GM12878 (cell line): Measurements from ENCODE around the gene TRMT10C. TPM values are rescaled to one million over a fixed set of nuclear protein-coding genes. Genes with fewer than 3 reads are reported as not detected.
A peak's percentile ranks its signal among the peaks of the same experiment; 100 is the strongest.

ENCODE experiments used
- ATAC-seq: fragments of 200-7000 bp; cut with Tn5 transposase; 3 replicates; pipeline ENCODE4 v1.9.1; 2020; ENCODE audit warnings: mild to moderate bottlenecking, moderate library complexity
- BruUV-seq: library from RNA; stranded (reverse); fragments of 400-500 nt; replicated peaks from 2 replicates; lab custom pipeline; 2021; lab: Mats Ljungman, UMichigan
- CTCF ChIA-PET: fragments of 300-600 bp; sonication (Branson Sonifier 250); formaldehyde crosslinking; extraction: SDS; loops from one replicate; lab custom pipeline; 2021; ENCODE audit warnings: inconsistent platforms; lab: Yijun Ruan, JAX
- POLR2A ChIA-PET: fragments of 350-600 bp; formaldehyde crosslinking; extraction: SDS; loops from one replicate; lab custom pipeline; 2021; ENCODE audit warnings: inconsistent platforms; lab: Charles Lee
- RAD21 ChIA-PET: fragments of 300-600 bp; sonication (Branson Sonifier 250); formaldehyde crosslinking; loops from one replicate; lab custom pipeline; 2023; ENCODE audit warnings: antibody characterized with exemption; ENCODE audit not compliant: unreplicated experiment; lab: Charles Lee
- SMC1A ChIA-PET: fragments of 300-600 bp; sonication (Branson Sonifier 250); formaldehyde crosslinking; loops from one replicate; lab custom pipeline; 2023; ENCODE audit not compliant: unreplicated experiment, uncharacterized antibody; lab: Charles Lee
- DNase-seq: peaks from one replicate; pipeline ENCODE4 v3.0.0-alpha.2; 2011; ENCODE audit warnings: low read depth, low spot score
- FAIRE-seq: peaks from 3 replicates; lab custom pipeline; 2011; peaks lifted over from hg19 to GRCh38; lab: Jason Lieb, UNC
- H2AFZ ChIP-seq: 2 replicates; pipeline ENCODE4 v1.6.0; 2011; ENCODE audit warnings: low read depth, low read length, control low read depth; ENCODE audit not compliant: control insufficient read depth
- H3K27ac ChIP-seq: 2 replicates; pipeline ENCODE4 v1.5.1; 2011; ENCODE audit warnings: control low read depth; ENCODE audit not compliant: control insufficient read depth, insufficient read depth
- H3K27me3 ChIP-seq, 2 experiments: replicated peaks in 1 of 2; 2 replicates each; pipeline versions ENCODE4 v1.6.0 to v1.6.1; 2011; ENCODE audit warnings: low read length in 1 of 2; ENCODE audit not compliant: control insufficient read depth in 2 of 2, insufficient read depth in 2 of 2
- H3K36me3 ChIP-seq, 2 experiments: 2 replicates each; pipeline ENCODE4 v1.5.1; 2011; ENCODE audit warnings: low read length in 1 of 2; ENCODE audit not compliant: control insufficient read depth in 2 of 2, insufficient read depth in 2 of 2
- H3K4me1 ChIP-seq: 2 replicates; pipeline ENCODE4 v1.6.1; 2011; ENCODE audit warnings: mild to moderate bottlenecking, low read length, moderate library complexity, mixed read lengths; ENCODE audit not compliant: control insufficient read depth, insufficient read depth
- H3K4me2 ChIP-seq: 2 replicates; pipeline ENCODE4 v1.6.0; 2011; ENCODE audit warnings: control low read depth; ENCODE audit not compliant: control insufficient read depth, insufficient read depth
- H3K4me3 ChIP-seq: fragments of 200-600 bp; sonication (generic); 2 replicates; pipeline ENCODE4 v1.5.1; 2016
- H3K79me2 ChIP-seq: 2 replicates; pipeline ENCODE4 v1.6.0; 2011; ENCODE audit warnings: low read length; ENCODE audit not compliant: control insufficient read depth, insufficient read depth
- H3K9ac ChIP-seq: 2 replicates; pipeline ENCODE4 v1.8.0; 2011; ENCODE audit warnings: low read length, control low read depth, mixed read lengths; ENCODE audit not compliant: control insufficient read depth, insufficient read depth
- H3K9me3 ChIP-seq: replicated peaks from 3 replicates; pipeline ENCODE4 v1.5.1; 2011; ENCODE audit warnings: mild to moderate bottlenecking, low read length; ENCODE audit not compliant: control insufficient read depth, insufficient read depth
- H4K20me1 ChIP-seq: 2 replicates; pipeline ENCODE4 v1.6.0; 2011; ENCODE audit not compliant: control insufficient read depth, insufficient read depth
- CBX3 ChIP-seq: fragments of 200-600 bp; sonication (generic); IDR thresholded peaks from 2 replicates; pipeline ENCODE4 v1.6.1; 2016; ENCODE audit warnings: low read depth, borderline replicate concordance
- LARP7 ChIP-seq: fragments of 450-650 bp; IDR thresholded peaks from 2 replicates; pipeline ENCODE4 v1.6.1; 2017; ENCODE audit warnings: mild to moderate bottlenecking
- MYC ChIP-seq: IDR thresholded peaks from 2 replicates; pipeline ENCODE4 v1.6.1; 2011; ENCODE audit warnings: mild to moderate bottlenecking, low read length, moderate library complexity, inconsistent platforms; ENCODE audit not compliant: insufficient read depth, insufficient replicate concordance, insufficient read length, severe bottlenecking
- NR2C2 ChIP-seq: IDR thresholded peaks from 2 replicates; pipeline ENCODE4 v1.6.1; 2011; ENCODE audit warnings: borderline replicate concordance, low read depth; ENCODE audit not compliant: control insufficient read depth, insufficient read length
- NR2F1 ChIP-seq: fragments of 450-650 bp; conservative IDR thresholded peaks from 2 replicates; pipeline ENCODE4 v1.6.1; 2017; ENCODE audit warnings: mild to moderate bottlenecking
- POLR2A ChIP-seq: IDR thresholded peaks from 2 replicates; pipeline ENCODE4 v1.6.1; 2011; ENCODE audit warnings: low read depth, mild to moderate bottlenecking, low read length
- POLR2AphosphoS5 ChIP-seq: IDR thresholded peaks from 2 replicates; pipeline ENCODE4 v1.6.1; 2011; ENCODE audit warnings: mild to moderate bottlenecking, low read length, inconsistent platforms
- RAD21 ChIP-seq: IDR thresholded peaks from 2 replicates; pipeline ENCODE4 v1.6.1; 2011; ENCODE audit warnings: mild to moderate bottlenecking, low read depth, low read length, moderate library complexity; ENCODE audit not compliant: insufficient read depth
- SMAD5 ChIP-seq: IDR thresholded peaks from 2 replicates; pipeline ENCODE4 v1.6.1; 2016; ENCODE audit warnings: antibody characterized with exemption, low read depth
- TAF1 ChIP-seq: IDR thresholded peaks from 2 replicates; pipeline ENCODE4 v1.6.1; 2011; ENCODE audit warnings: mild to moderate bottlenecking, low read depth, low read length, borderline replicate concordance
- WRNIP1 ChIP-seq: IDR thresholded peaks from 2 replicates; pipeline ENCODE4 v1.6.1; 2011; ENCODE audit warnings: low read depth, low read length, improper control_type of control experiment, borderline replicate concordance
- ZNF217 ChIP-seq: fragments of 450-650 bp; IDR thresholded peaks from 2 replicates; pipeline ENCODE4 v1.6.1; 2017; ENCODE audit warnings: antibody characterized with exemption, mild to moderate bottlenecking
- WGBS: methylation state at CpG from one replicate; pipeline ENCODE4 v1.1.6; 2016; ENCODE audit warnings: low lambda C conversion rate; ENCODE audit not compliant: insufficient replicate concordance, insufficient coverage; ENCODE audit errors: missing lambda C conversion rate; 5-methylcytosine and 5-hydroxymethylcytosine counted together
- in situ Hi-C: fragments of 300-500 bp; cut with MboI; formaldehyde crosslinking; loops from 9 replicates; pipeline ENCODE4 v1.14.3; 2018; ENCODE audit warnings: mixed read lengths
- intact Hi-C: fragments of 100-400 bp; cut with micrococcal nuclease; formaldehyde crosslinking; loops from one replicate; pipeline ENCODE4 v1.14.2; 2022; ENCODE audit not compliant: unreplicated experiment
- polyA plus RNA-seq, 11 experiments: library from polyadenylated mRNA; depleted of rRNA in 4 of 11; unstranded in 6 of 11; stranded (reverse) in 5 of 11; fragments of >200 nt; fragmentation: Nextera tagmentation in 4 of 11; fragmentation: Illumina TruSeq in 1 of 11; extraction: Ambion mirVana in 4 of 11; extraction: Trizol in 1 of 11; gene quantifications; 1 replicate in 1 of 11; 2 replicates in 10 of 11; pipeline versions ENCODE4 v1.2.1 to v1.2.3, GENCODE V29; 2011 to 2016; ENCODE audit warnings: inconsistent platforms in 2 of 11, missing spikeins in 2 of 11, low read depth in 1 of 11
- total RNA-seq, 4 experiments: library from RNA; depleted of rRNA in 3 of 4; stranded (reverse); fragments of >200 nt in 3 of 4; fragmentation: Illumina TruSeq in 1 of 4; extraction: Trizol in 1 of 4; gene quantifications; 2 replicates each; pipeline versions ENCODE4 v1.2.1 to v1.2.3, GENCODE V29; 2013 to 2021
- TF ChIP-seq, protein P1 (sequence below): fragments of 450-650 bp; conservative IDR thresholded peaks from 2 replicates; pipeline ENCODE4 v1.6.1; 2017; ENCODE audit warnings: mild to moderate bottlenecking, moderate library complexity

The TRMT10C gene
- total and polyA plus RNA-seq, 10 of the 15 experiments (the other 5 are each of a cell fraction or from before 2014, with no cell fraction given) = 33.0 to 82.1 (median 47.1) TPM

DNA sequence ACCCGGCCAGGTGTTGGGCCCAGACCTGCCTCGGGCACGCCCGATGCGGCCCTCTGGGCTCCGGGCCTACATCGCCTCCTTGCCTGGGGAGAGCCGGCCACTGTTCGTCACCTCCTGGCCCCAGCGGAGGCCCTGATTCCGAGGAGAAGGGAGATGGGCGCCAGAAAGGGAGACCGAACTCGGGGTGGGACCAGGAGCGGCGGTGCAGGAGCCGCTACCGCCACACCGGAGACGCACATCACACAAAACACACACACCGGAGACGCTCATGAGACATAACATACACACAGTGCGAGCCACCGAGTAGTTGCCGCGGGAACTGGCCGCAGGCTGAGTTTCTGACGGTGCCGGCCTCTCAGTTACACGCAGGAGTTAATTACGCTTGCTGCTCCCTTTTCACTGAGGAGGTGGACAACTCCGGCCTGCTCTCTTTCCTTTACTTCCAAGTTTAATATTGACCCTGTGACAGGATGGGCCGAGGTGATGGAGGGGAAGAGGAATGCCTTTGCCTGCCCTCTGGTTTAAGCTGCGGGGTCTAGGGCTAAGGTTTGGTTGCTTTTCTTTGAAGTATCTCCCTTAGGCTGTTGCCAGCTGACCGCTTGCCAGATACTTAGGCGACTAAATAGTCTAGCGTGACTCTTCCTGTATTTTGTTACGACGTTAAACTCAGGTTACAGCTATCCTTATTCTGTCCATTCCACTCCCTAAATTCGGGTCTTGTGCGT is 12.9 kb downstream of the TRMT10C start:
- Histone ChIP-seq H3K4me1 (peaks cover 7% of the 10 kb centered on the region), H3K4me3 (peak overlapping the region; percentile 84), H3K27me3 (no peaks in the 10 kb centered on the region), H3K27ac (peak overlapping the region; percentile 88), H3K4me2 (peak overlapping the region; percentile 71), H4K20me1 (no peaks in the 10 kb centered on the region), H2AFZ (peak overlapping the region; percentile 47), H3K36me3 (peaks cover 0 to 5% of the 10 kb centered on the region in 2 experiments; a peak in 3 of 4 replicates), H3K79me2 (peaks cover 53% of the 10 kb centered on the region), H3K9ac (peak overlapping the region; percentile 88), H3K9me3 (no peaks in the 10 kb centered on the region)
- ChIA-PET CTCF (interaction anchor here (0.9 to 2.4 kb wide), 13 partner anchors 10 to 651 kb away, joined by 3 to 22 read pairs (median 4); partner anchors contain the start of genes TRMT10C and ZBTB11), SMC1A (interaction anchor here (1.2 to 1.6 kb wide), 4 partner anchors 9 to 104 kb away, joined by 3 to 5 read pairs (median 4); no protein-coding TSS in a partner anchor), RAD21 (interaction anchor here (0.6 to 2.4 kb wide), 9 partner anchors 13 to 708 kb away, joined by 3 to 11 read pairs (median 5); partner anchors contain the start of genes CEP97, TRMT10C and ZBTB11), POLR2A (interaction anchor here (0.5 to 2.4 kb wide), 11 partner anchors 11 to 753 kb away, joined by 3 to 16 read pairs (median 5); partner anchors contain the start of genes RPL24, TRMT10C and ZBTB11)
- ATAC-seq (peak; percentile 74), FAIRE-seq (no peak), DNase-seq (peak; percentile 2)
- in situ Hi-C loops = no loop called here
- WGBS = under 1% methylated on average over 39 of the region's 41 CpGs
- peak; percentile 5; the same call in 1 of the 2 replicates for TF ChIP-seq TAF1
- TF ChIP-seq NR2F1 = no peak
- TF ChIP-seq CBX3 = no peak
- peak; percentile 17 for TF ChIP-seq POLR2AphosphoS5
- TF ChIP-seq NR2C2 = no peak
- TF ChIP-seq, protein P1, sequence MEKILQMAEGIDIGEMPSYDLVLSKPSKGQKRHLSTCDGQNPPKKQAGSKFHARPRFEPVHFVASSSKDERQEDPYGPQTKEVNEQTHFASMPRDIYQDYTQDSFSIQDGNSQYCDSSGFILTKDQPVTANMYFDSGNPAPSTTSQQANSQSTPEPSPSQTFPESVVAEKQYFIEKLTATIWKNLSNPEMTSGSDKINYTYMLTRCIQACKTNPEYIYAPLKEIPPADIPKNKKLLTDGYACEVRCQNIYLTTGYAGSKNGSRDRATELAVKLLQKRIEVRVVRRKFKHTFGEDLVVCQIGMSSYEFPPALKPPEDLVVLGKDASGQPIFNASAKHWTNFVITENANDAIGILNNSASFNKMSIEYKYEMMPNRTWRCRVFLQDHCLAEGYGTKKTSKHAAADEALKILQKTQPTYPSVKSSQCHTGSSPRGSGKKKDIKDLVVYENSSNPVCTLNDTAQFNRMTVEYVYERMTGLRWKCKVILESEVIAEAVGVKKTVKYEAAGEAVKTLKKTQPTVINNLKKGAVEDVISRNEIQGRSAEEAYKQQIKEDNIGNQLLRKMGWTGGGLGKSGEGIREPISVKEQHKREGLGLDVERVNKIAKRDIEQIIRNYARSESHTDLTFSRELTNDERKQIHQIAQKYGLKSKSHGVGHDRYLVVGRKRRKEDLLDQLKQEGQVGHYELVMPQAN = 0 out of 2 replicates have a peak, but pooled peaks have one; percentile 34
- TF ChIP-seq ZNF217 = no peak
- TF ChIP-seq LARP7 = peak; percentile 70; the same call in 1 of the 2 replicates
- 0 out of 2 replicates have a peak, but pooled peaks have one; percentile 46 for TF ChIP-seq WRNIP1
- TF ChIP-seq SMAD5 = peak; percentile 21; the same call in 1 of the 2 replicates
- TF ChIP-seq RAD21 = no peak
- peak; percentile 45 for TF ChIP-seq POLR2A
- peak; percentile 45 for TF ChIP-seq MYC
- intact Hi-C loops = loop anchor here (1.0 to 2.0 kb wide), 4 partner anchors 14 to 103 kb away; partner anchors contain the start of genes SENP7, TRMT10C and ZBTB11
- BruUV-seq = TSS peak; percentile 71
